Measurements from ENCODE around the gene STX18.
"Not testable (repeated sequence)": the region's sequence is repeated elsewhere in the genome, so short reads cannot be mapped to it uniquely, and the experiment has no call there.

STX18 gene

GRCh38 chr4:4552042-4552441, 10.2 kb upstream of the STX18 start:
- not testable (repeated sequence) for DNase-seq

GRCh38 chr4:4550161-4550560, 8.3 kb upstream of the STX18 start:
- not testable (repeated sequence) for DNase-seq

GRCh38 chr4:4549534-4549933, 7.7 kb upstream of the STX18 start:
- DNase-seq: no peak

GRCh38 chr4:4542774-4543485, 1.1 kb upstream of the STX18 start:
- no peak for DNase-seq

GRCh38 chr4:4541040-4541631, 712 bp downstream of the STX18 start:
- no peak for DNase-seq

- no peak for DNase-seq
Measured at GRCh38 chr4:4539481-4539880, 2.4 kb downstream of the STX18 start.

GRCh38 chr4:4535590-4535989, 6.3 kb downstream of the STX18 start:
- DNase-seq: no peak

GRCh38 chr4:4534515-4535145, 7.2 kb downstream of the STX18 start:
- no peak for DNase-seq

- DNase-seq: no peak
Measured at GRCh38 chr4:4533461-4534169, 8.2 kb downstream of the STX18 start.

- DNase-seq: no peak
Measured at GRCh38 chr4:4532371-4533154, 9.3 kb downstream of the STX18 start.

GRCh38 chr4:4529392-4529791, 12.5 kb downstream of the STX18 start:
- DNase-seq: no peak

- no peak for DNase-seq
Measured at GRCh38 chr4:4526401-4526800, 15.4 kb downstream of the STX18 start.

GRCh38 chr4:4524364-4524763, 17.5 kb downstream of the STX18 start:
- DNase-seq: no peak

GRCh38 chr4:4521731-4522130, 20.1 kb downstream of the STX18 start:
- no peak for DNase-seq

GRCh38 chr4:4521136-4521535, 20.7 kb downstream of the STX18 start:
- DNase-seq: no peak

- DNase-seq: no peak
Measured at GRCh38 chr4:4519297-4519894, 22.5 kb downstream of the STX18 start.

GRCh38 chr4:4518747-4519146, 23.1 kb downstream of the STX18 start:
- DNase-seq: no peak

GRCh38 chr4:4514786-4515185, 27.1 kb downstream of the STX18 start:
- no peak for DNase-seq

- no peak for DNase-seq
Measured at GRCh38 chr4:4512282-4512681, 29.6 kb downstream of the STX18 start.

GRCh38 chr4:4510641-4511040, 31.2 kb downstream of the STX18 start:
- not testable (repeated sequence) for DNase-seq

- no peak for DNase-seq
Measured at GRCh38 chr4:4509521-4509920, 32.3 kb downstream of the STX18 start.

GRCh38 chr4:4507923-4508322, 33.9 kb downstream of the STX18 start:
- no peak for DNase-seq

- no peak for DNase-seq
Measured at GRCh38 chr4:4507403-4507802, 34.4 kb downstream of the STX18 start.
